NOMO-1 treated with dmso at 0.1 percent for 144 hours (cell line): ENCODE results near the gene FOXO6.

ENCODE experiments used
- DNase-seq: peaks from one replicate; lab custom pipeline; 2025; ENCODE audit not compliant: unreplicated experiment; lab: John Stamatoyannopoulos, UW

The FOXO6 gene

DNA sequence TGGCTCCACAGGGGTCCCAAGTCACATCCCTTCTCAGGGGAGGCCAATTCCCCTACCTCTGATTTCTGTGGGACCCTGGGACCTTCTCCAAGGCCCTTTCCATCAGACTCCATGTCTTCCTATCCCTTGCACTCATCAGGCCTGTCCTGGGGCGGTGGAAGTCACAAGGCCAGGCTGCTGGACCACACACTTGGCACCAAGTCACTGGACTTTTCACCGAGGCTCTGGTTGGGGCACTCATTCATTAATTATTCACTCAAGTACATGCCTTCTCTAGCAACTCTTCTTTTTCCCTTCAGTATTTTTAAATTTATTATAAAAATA is 11.2 kb upstream of the FOXO6 start:
- DNase-seq: no peak

DNA sequence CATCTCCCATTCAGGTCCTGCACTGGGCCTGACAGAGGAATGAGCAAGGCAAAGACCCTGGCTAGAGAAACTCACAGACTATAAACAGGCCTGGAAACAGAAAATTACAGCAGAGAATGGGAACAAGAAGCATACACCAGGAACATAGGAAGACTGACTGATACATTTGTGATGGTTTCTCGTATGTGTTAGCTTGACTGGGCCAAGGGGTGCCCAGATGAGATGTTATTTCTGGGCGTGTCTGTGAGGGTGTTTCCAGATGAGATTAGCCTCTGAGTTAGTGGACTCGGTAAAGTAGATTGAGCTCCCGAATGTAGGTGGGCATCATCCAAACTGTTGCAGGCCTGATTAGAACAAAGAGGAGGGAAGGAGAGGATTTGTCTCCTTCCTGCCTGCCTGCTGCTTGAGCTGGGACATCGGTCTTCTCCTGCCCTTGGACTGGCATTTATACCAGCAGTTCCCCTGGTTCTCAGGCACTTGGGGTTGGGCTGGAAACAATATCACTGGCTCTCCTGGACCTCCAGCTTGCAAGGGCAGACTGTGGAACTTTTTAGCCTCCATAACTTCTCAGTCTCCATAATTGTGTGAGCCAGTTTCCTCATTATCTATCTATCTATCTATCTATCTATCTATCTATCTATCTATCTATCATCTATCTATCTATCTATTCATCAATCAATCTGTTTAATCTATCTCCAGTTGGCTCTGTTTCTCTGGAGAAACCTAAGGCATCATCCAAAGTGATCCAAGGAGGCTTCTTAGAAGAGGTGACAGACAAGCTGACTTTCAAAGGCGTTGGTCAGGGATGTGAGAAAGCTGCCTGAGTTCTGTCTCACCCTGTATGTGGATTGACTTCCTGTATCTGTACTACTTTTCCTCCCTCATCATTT is 9.7 kb upstream of the FOXO6 start:
- no peak for DNase-seq

DNA sequence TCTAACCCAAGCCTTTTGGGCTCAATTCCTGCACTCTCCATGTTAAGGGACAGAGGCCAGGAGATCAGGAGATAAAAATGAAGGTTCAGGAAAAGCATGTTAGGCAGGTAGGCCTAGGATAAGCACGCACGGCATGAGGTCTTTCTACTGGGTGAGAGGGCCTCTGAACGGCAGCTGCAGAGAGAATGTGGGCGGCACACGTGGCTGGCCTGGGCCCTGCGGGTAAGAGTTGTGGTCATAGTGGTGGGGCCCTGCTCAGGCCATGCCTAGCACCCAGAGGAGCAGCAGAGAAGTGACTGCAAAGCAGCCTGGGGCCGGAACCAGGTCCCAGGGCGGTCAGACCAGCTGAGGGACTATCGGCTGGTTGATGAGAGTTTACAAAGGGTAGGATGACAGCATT is 7.5 kb upstream of the FOXO6 start:
- peak; percentile 81 for DNase-seq

DNA sequence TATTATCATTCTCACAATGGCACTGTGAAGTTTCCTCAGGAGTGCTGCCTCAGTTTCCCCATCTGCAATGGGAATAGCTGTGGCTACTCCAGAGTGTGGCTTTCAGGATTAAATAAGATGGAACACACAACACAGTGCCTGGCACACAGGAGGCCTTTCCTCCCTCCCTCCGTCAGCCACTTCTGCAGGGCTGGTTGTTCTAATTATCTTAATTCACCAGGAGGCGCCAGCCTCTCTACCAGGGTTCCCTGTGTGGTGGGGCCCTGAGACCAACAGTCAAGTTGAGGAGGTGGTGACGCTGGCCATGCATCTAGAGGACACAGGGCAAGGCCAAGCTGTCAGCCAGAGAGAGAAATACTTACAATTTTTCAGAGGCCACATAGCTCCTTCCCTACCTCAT is 6.3 kb upstream of the FOXO6 start:
- DNase-seq: no peak

DNA sequence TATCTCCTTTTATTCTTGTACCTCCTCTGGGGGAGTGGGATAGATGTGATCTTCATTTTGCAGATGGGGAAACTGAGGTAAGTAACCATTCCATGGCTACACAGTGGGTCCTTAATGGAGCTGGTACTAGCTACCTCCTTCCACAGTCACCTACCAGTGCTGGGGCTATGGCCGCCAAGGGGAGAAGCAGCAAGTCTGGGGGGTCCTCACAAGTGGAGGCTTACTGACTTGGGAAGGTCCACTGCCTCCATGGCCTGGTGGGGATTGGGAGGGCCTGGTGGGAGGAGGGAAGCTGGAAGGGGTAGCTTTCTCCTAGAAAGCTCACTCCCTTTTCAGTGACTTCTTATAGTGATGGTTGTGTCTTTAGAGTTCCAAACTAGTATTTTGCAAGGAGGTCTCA is 5.9 kb upstream of the FOXO6 start:
- no peak for DNase-seq

DNA sequence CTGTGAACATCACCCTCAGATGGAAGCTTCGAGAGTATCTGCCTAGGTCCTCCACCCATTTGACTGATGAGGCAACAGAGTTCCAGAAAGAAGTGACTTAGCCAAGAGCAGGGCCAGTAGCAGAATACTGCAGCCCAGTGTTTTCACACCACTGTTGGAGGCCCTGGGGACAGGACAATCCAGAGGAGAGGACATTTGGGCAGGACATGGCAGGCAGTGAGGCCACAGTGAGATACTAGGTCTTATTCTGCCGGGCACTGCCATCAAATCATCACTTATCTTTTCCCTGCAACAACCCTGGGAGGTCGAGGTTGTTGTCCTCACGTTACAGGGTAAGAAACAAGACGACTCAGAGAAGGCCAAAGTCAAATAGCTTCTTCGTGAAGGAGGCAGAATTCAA is 5.5 kb upstream of the FOXO6 start:
- no peak for DNase-seq

DNA sequence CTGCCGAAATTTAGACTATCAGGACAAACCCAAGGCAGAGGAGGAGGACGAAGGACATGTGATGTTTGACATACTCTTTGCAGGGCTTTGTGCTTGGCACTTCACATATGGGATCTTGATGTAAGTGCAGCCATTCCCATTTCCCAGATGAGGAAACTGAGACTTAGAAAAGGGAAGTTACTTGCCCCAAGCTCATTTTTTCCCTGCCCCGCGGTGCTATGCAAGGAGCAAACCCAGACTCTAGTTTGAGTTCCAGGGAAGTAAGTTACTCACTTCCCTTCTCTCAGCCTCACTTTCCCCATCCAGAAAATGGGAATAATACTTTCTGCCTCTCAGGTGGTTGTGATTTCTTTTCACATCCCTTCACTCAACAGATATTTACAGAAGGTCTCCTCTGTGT is 4.5 kb upstream of the FOXO6 start:
- DNase-seq: no peak

DNA sequence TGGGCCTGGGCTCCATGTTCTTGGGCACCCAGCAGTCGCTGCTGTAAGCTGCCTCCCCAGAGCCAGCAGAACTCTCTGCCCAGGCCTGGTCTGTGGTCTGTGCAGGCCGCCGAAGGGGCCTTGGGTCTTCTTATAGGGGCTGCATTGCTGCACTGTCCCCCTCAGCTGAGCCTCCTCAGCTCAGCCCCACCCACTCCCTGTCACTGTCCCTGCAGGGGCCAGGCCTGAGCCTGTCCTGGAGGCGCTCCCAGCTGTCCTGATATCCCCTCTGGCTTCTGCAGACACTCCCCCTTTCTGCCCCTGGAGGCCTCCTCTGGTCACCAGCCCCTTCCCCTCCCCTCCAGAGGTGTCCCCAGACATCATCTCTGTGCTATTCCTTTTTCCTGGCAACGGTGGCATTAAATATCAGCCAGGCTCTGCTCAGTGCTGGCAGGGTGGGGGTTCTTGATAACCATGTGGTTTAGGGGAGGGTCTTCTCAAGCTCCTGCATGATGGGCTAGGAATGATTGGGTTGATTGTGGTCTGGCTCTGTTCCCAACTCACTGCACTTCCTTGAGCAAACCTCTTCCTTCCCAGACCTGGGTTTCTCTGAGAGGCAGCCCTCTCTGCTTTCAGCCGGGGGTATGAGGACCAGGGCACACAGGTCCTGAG is 3.7 kb upstream of the FOXO6 start:
- DNase-seq: no peak

DNA sequence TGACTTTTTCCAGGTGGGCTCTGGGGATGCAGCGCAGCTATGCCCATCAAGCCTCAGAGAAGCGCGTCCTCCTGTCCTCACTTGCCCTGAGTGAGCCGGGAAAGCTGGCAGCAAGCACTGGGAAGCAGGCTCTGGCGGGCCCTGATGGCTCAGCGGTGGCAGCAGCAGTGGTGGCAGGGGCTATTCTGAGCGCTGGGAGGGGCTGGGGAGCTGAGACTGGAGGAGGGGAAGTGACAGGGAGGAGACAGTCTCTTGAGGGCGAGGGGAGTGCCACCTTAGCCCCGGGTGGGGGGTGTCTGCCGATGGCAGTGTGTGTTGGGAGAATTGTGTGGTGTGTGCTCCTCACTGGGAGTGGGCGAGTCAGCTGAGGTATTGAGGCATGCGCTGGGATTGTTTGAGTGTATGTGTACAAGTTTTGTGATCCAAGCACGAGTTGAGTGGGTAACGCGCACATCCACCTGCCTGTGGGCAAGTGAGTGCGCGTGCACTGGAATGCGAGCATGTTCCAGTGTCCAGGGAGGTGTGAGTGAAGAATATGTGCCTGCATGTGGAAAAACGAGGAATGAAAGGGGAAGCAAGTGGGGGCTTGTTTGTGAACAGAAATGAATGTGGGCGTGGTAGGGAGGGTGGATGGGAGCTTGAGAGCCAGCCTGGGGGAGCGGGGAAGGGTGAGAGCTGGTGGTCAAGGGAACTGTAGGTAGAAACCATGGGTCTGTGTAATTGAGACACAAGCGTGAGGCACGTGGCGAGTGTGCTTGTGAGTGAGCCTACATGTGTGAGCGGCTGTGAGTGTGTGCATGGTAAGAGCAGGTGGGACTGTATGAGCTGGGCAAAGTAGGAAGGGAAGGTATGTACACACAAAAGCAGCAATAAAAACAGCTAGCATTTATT is 2.9 kb upstream of the FOXO6 start:
- no peak for DNase-seq

DNA sequence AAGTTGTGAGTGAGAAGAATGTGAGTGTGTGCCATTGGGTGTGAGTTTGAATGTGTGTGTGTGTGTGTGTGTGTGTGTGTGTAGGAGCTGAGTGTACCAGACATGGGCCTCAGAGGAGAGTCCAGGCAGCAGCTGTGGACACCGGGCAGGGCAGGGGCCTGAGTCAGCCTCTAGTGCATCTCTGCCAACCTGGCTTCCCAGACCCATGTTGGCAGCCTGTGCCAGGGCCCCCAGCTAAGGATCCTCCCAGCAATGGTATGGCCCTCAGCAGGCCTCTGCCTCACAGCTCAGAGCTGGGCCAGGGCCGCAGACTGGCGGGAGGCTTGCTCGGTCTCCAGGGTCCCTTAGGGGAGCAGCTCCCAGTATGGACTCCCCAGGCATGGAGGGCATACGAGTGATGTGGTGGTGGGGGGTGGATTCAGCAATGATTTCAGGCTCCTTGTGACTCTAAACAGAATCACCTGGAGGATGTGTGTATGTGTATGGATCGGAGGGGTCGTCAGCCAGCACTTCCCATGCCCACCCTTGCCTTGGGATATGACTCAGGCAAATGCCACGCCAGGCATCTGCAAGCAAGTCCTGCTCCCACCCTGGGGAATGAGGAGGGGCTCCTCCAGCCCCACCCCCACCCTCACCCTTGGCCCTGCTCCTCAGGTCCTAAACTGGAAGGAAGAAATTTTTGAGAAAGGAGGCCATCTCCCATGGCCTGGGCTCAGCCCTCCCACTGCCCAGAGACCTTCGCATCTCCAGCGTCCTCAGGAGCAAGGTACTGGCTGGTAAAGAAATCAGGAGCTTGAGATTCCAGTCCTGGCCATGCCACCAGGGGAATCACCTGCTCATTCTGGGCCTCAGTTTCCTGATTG is 1.8 kb upstream of the FOXO6 start:
- DNase-seq: no peak

DNA sequence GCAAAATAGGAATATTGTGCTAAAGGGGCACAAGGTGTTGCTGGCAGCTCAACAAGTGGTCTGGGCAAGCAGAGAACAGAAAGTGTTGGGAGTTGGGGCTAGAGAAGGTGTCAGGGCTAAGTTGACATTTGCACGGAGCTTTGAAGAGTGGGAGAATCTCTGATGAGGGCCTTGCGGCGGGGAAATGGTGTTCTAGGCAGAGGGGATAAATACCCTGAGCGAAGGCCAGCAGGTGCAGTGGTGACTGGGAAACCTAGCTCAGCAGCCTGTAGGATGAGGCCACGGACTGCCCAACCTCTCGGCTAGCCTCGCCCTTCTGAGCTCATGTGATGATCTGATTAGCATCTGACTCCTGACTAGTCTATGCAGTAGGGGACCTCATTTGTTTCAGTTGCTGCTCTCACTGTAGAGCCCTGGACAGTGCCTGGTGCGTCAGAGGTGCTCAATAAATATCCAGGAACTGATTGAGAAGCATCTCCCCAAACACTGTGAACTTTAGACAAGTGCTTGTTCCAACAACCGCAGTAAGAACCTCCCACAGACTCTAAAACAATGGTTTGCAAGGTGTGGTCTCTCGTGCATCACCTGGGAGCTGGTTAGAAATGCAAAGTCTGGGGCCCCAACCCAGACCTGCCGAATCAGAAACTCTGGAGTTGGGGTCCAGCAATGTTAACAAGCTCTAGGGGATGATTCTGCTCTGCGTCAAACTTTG is 1.0 kb upstream of the FOXO6 start:
- DNase-seq: no peak

DNA sequence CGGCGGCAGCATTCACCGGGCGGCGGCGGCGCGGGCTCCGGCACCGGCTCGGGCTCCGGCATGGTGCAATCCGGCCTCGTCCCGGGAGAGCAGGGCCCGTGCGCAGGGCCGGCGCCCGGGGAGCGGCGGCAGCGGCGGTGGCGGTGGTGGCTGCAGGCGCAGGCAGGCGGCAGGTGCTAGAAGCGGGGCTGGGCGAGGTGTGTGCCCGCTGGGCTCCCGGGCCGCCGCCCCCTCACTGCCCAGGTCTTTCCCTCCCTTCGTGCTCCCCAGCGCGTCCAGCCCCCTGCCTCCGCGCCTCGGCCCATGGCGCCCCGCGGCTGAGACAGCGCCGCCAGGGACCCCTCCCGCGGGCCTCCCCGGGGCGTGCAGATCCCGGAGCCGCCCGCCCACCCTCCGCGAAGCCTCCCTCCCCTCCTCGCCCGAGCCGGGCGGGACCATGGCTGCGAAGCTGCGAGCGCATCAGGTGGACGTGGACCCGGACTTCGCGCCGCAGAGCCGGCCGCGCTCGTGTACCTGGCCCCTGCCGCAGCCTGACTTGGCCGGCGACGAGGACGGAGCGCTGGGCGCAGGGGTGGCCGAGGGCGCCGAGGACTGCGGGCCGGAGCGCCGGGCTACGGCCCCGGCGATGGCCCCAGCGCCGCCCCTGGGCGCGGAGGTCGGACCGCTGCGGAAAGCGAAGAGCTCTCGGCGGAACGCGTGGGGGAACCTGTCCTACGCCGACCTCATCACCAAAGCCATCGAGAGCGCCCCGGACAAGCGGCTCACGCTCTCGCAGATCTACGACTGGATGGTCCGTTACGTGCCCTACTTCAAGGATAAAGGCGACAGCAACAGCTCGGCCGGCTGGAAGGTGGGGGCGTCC is 492 bp downstream of the FOXO6 start:
- DNase-seq: no peak

DNA sequence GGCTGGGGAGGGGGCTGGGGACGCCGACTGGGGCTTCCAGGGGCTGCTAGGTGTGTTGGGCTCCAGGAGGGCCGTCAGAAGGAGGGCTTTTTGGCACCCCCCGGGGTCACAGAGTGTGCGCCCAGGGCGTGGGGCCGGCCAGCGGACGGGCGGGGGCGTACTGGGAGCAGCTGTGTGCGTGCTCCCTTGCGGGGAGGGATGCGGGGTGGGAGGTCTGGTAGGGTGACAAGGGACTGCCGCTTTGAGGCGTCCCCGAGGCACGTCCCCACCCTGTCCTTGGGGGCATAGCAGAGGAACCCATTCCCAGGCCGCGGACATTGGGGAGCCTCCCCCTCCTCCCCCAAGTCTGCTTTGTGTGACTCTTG is 1.1 kb downstream of the FOXO6 start:
- DNase-seq: no peak

DNA sequence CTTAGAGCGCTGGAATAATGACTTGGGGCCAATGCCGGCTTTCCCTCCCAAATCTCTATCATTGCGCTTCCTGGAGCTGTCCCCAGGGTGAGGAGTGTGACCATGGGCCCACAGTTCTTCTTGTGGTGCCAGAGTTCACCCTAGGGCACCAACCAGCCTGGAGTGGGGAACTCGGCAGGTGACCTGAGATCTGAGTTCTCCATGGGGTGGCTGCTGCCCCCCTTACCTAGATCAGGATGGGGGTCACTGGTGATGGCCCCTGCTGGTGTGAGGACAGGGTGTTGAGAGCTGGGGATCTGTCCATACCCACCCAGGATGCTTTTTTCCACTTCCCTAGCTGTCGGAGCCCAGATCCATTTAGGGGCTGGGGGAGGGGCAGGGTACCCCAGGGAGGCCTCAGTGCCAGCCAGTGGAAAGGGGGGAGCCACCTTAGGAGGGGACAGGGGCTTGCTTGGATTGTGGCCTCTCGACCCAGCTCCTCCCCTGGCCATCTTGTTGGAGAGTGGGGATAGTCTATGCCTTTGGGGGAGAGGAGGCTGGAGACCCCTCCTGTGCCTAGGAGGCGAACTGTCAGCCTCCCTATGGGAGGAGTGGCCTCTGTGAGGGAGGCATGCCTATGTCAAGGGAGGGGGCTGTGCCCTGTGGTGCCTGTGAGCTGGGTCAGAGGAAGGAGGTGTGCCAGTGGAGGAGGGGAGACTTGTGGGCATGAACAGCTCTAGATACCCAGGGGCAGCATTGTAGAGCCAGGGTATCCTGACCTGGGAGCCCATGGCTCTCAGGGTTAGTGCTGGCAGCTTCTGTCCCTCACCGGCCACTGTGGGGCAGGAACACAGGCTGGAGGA is 1.7 kb downstream of the FOXO6 start:
- no peak for DNase-seq

DNA sequence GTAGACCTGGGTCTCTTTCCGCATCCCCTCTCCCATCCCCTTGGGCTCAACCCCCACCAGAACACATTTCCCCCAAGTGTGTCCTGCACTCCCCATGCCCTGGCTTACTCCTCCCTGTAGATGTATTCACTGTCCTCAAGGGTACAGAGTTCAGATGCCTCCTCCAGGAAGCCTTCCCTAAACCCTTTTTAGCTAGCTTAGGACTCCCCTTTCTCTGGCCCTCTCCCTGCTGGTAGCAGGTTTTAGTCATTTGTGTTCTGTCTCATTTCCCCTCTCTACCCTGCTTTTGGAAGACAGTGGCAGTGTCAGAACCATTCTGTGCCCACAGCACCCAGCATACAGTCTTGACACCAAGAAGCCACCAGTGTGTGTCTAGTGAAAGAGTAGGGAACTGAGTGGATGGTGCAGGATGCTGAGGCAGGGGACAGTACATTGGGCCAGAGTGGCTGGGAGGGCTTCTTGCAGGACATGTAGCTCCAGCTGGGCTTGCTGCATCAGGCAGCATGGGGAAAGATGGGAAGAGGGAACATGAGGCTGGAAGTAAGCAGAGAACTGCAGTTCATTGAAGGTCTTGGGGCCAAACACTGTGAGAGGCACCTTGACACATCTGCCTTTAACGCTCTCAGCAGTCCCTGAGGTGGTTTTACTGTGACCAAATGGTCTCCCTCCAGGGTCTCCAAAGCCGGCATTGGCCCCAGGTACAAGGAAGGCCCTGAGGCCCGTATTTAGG is 2.5 kb downstream of the FOXO6 start:
- no peak for DNase-seq

DNA sequence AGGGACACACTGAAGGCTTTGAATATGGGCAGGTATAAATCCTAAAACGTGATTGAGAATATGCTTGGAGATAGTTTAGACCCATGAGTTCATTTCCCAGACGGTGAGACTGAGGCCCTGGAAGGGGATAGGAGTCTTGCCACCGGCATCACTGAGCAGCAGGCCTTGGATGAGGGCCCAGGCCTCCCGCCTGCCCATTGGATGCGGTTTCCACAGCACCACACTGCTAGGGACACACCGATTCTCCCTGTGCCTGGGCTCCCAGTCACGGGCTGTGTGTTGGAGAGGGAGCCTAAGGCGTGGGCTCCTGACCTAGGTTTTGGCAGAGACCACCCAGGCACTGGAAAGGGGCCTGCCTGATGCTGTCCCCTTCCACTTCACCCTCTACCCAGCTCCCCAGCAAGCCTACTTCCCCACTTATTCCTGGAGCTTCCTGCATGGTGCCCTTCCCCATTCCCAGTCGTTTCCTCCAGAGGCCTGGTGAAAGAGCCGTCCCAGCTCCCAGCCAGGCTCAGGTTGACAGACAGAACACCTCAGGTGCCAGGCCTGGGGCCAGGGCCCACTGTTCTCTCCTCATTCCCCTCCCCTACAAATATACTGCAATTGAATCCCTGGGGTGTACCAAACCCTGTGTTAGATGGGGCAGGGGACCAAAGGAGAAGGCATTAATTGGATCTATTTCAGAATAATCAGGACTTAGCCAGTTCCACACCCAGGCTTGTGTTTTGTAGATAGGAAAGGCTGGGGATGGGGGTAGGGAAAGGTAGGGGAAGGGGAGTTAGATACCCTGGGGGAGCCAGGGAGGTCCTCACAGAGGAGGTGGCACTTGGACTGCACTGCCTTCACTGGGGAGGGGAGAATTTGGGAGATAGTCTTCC is 3.4 kb downstream of the FOXO6 start:
- no peak for DNase-seq

DNA sequence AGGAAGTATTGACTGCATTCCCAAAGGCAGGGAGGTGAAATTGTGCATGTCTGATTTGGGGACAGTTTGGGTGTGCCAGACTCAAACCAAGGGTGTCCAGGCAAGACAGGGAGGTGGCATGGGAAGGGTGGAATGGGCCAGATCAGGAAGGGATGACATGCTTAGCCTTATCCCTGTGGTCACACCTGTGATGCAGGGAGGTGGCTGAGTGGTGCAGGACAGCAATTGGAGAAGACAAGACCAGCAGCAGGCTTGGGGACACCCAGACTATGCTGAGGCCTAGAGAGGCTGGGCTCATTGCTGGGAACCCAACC is 4.0 kb downstream of the FOXO6 start:
- no peak for DNase-seq
